ENCODE data around the gene SORCS2.

The SORCS2 gene

DNA sequence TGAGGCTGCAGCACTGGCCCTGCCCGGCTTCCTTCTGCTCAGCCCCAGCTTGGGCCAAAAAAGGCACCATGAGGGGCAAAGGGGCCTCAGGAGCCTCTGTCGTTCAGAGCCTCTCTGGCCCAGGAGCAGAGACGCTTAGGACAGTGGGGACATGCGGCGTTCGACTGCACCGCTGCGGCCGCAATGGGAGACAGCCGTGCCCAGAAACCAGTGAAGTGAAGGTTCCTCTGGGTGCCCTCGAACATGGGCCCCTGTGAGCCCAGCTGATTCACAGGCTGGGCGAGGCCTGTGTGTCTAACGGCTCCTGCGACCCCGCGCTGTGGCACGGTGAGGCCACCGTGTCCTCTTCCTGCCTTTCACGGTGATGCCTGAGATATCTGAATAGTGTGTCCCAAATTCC lies 512.3 kb downstream of the SORCS2 start:
- DNase-seq: no peak

GRCh38 chr4:7705062-7705461 lies 512.7 kb downstream of the SORCS2 start:
- DNase-seq: no peak

DNA sequence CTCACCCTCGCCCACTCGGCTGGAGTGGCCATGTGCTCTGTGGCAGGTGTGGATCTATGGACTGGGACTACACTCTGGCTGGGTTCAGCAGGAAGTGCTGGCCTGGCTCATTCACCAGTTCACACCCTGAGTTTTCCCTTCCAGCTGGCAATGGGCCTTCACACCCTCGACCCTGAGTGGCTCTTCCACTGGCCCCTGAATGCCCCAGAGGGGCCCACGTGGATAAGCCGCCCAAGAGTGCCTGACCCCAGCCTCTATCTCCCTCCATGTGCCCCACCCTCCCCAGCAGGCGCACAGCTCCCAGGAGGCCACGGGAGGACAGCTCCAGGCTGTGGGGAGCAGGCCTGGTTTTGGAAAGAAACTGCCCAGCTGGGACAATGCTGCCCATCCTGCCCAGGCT lies 513.3 kb downstream of the SORCS2 start:
- no peak for DNase-seq

- no peak for DNase-seq
Measured at GRCh38 chr4:7708238-7708637, 515.9 kb downstream of the SORCS2 start.

DNA sequence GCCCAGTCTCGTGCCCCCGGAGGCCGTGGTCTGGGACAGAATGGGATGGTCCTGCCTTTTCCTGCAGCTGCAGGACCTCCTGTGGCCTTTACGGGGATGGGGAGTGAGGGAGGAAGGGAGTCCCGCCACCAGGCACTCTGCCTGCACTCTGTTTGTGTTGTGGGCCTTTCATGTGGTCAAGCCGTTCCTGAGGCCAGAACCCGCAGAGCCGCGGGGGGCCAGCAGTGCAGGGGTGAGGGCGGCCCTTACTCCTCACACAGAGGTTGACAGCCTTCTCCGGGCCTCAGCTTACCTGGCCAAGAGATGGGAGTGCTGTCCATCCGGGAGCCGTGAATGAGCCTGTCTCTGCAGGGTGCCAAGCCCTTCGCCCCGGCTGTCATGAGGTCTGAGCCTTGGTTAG lies 516.6 kb downstream of the SORCS2 start:
- DNase-seq: no peak

DNA sequence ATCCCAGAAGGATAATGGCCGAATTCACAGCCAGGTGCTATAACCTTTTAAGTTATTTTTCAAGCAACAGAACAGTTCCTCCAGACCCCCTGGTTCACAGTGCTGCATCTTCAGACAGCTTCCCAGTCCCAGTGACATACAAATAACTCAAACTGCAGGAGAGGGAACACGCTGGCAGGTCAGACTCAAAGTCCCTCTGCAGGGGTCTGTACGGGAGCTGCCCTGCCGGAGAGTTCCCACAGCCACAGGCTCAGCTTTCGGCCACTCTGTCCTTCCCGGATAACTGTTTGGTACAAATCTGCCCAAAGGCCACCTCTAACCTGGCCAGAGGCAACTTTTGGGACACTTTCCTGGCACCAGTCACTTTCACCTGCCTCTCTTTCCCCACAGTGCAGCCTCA lies 517.1 kb downstream of the SORCS2 start:
- DNase-seq: no peak

DNA sequence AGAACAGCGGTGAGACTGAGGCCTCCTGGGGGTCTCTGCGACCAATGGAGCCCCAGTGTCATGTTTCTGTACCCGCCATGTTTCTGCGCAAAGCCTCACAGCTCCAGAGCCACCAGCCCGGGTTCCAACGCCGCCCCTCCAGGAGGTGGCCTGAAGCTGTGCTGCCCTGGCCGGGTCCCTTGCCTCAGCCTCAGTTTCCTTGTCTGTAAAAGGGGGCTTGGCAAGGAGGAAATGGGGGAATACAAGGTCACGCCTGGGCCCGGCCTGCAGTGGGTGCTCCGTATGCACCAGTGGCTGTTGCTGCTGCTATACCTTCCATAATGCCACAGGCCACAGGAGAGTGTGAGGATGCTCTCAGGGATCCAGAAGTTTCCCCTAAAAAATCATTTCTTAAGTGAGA lies 517.8 kb downstream of the SORCS2 start:
- DNase-seq: no peak

DNA sequence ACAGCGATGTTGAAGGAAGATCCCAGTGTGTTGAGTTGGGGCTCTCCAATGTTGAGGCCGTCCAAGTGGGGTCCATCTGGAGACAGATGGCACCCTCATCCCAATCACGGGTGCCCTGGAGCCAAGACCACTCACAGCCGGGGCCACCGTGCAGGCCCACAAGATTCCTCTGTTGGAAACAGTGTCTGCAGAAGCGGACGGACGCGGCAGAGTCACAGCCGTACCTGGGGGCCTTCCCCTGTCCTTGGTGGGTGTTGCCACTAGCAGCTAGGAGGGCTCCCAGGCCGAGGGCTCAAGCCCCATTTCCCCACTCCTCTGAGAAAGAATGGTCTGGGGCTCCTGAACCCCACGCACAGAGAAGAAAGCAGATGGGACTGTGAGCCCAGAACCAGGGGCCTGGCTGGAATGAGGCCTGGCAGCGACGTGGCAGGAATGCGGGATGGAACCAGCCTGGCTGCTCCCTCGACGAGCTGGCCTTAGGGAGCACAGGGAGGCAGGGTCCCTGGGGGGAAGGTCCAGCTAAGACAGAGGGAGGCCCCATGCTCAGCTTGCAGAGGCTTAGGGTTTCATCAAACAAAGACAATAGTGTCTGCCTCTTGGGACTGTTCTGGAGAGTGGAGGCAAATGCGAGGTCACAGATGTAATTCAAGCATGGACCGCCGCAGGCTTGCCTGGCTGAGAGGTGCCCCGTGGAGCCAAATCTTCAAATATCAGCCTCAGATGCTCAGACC lies 518.4 kb downstream of the SORCS2 start:
- DNase-seq: no peak

DNA sequence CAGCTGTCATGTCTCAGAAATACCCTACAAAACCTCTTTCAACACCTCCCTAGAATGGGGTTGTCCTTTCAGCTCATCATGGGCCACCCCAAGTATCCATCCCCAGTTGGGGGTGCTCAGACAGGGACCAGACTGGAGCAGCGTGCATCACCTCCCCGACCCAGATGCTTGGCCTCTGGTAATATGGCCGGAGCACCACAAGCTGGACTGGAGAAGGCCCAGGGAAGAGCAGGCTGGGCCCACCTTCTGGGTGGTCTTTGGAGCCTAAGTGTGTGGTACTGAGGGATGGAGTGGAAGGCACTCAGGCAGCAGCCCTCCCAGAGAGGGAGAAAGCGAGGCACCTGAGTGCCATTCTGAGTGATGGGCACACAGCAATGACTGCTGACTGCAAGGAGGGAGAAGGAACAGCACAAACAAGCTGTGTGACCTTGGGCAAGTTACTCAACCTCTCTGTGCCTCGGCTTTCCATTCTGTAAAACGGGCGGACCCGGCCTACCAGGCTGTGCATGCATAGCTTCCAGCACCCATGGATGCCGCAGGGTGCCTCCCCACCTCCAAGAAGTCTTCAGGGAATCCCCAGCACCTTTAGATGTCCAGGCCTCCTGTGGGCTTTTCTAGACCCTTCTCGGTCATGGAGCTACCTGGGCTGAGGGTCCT lies 519.1 kb downstream of the SORCS2 start:
- DNase-seq: no peak

- DNase-seq: no peak
Measured at GRCh38 chr4:7712021-7712671, 519.8 kb downstream of the SORCS2 start.

DNA sequence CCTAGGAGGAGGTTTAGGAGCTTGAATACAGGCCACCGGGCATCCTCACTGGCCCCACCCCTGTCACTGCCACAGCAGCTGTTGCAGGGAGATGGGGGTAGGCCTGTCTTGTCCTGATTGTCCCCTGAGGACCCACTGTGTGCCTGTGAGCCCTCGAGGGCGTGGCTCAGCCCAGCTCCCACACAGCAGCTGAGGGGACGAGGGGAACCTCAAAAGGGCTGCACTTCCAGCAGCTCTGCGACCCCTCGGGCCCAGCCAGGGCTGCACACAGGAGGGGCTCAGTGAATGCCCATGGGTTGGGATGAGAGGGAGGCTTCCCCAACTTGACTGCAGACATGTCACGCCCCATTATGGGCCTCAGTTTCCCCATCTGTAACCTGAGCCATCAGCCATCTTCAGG lies 521.4 kb downstream of the SORCS2 start:
- DNase-seq: no peak

DNA sequence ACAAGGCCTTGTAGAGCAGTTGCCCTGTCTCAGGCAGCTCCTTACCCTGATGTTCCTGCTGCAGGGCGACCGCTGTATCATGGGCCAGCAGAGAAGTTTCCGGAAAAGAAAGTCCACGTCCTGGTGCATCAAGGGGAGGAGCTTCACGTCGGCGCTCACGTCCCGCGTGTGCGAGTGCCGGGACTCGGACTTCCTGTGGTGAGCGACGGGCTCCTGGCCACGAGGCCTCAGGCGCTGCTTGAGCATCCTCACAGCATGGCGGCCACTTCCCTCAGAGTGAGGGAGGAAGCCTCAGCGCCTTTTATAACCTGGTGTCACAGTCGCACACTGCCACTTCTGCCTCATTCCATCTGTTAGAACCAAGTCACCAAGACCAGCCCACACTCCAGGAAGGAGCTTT lies 521.8 kb downstream of the SORCS2 start:
- DNase-seq: no peak

DNA sequence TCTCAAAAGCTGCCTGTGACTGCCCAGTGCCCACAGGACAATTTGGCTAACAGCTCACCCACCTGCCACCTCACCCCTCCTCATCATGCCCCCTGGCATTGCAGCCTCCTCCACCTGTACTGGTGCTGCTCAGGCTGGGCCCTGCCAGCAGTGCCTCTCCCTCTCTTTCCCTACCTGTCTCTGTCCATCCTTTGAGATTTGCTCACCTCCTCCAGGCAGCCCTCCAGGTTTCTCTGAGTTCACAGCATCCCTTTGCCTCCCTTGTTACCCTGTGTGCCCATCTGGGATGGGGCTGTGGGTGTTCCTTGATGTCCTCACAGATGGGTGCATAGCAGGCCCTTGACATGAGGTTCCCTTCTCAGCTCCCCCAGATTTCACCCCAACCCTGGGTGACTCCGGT lies 522.4 kb downstream of the SORCS2 start:
- no peak for DNase-seq

DNA sequence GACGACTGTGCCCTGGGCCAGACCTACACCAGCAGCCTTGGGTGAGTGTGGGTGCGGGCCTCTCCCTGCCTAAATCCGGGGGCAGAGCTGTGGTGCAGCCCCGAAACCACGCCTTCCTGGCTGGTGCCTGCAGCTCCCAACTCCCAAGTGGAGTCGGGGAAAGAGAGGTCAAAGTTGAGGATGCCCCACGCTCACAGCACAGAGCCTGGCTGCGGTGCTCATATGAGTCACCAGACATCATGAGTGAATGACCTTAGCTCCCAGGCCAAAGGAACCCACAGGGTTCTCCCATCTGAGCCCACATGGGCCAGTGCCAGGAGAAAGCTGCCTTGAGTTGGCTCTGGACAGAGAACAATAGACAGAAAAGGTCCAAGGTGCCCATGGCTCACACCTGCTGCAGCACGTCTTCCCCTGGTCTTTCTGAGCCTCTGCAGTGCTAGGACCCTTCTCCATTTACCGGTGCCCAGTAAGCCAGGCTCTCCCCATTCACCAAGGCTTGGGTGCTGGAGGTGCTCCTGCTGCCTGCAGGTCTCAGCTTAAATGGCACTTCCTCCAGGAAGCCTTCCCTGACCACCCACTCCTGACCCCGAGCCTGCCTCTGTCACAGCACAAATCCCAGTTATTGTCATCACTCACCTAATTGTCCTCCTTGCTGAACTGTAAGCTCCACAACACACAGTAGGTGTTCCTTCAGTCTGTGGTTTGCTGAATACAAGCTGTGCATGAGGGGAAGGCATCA lies 523.1 kb downstream of the SORCS2 start:
- DNase-seq: no peak

DNA sequence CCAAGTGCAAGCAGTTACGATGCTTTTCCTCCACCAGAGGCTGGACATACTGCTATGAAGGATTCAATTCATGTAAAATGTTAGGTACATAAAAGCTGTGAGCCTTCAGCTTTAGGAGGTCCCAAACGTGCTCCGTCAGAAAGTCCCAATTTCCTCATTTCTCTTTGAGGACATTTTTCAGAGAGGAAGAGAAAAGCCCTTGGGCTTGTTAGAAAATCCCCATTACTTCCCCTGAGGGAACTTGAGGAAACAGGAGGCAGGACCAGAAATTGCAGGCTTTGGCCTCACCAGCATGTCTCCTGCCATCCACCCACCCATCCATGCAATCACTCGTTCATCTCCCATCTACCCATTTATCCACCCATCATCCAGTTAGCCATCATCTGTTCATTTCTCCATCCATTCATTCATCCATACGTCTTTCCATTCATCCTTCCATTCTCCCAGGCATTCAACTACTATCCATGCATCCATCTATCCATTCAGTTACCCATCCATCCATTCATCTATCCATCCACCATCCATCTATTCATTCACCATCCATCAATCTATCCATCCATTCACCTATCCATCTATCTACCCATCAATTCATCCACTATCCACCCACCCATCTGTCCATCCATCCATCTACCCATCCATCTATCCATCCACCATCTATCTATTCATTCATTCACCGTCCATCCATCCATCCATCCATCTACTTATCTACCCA lies 523.8 kb downstream of the SORCS2 start:
- DNase-seq: no peak

DNA sequence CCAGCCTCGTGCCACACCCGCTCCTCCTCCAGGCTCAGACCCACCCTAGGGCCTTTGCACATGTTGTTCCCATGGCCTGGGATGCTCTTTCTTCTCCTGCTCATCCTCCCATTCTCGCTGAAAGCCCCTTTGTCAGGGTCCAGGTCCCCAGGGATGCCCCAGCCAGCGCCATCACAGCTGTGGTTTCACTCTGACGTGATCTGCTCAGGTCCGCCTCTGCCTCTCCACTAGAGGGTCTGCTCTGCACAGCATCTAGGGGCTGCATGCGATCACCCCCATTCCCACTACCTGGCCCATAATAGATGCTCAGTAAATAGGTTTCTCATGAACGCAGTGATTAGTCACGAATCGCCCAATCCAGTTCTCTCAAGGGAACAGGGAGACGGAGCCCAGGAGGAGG lies 524.8 kb downstream of the SORCS2 start:
- DNase-seq: no peak

DNA sequence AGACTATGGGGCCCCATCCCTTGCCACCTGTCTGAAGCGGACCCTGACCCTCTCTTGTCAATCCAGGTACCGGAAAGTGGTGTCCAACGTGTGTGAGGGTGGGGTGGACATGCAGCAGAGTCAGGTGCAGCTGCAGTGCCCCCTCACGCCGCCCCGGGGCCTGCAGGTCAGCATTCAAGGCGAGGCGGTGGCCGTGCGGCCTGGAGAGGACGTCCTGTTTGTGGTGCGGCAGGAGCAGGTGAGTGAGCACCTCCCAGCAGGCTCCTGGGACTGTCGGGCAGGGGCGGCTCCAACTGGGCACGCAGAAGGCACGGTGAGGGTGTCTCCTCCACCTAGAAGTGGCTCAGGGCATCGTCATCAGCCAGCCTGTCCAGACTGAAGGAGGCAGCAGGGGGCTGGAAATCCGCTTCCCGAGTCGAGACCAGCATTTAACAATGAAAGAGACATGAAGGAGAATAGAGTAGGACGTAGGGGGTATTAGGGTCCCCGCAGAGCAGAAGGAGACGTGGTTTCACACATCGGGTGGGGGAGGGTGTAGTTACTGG lies 525.7 kb downstream of the SORCS2 start:
- no peak for DNase-seq

- peak; percentile 16 for DNase-seq
Measured at GRCh38 chr4:7719354-7720174, 527.2 kb downstream of the SORCS2 start.

DNA sequence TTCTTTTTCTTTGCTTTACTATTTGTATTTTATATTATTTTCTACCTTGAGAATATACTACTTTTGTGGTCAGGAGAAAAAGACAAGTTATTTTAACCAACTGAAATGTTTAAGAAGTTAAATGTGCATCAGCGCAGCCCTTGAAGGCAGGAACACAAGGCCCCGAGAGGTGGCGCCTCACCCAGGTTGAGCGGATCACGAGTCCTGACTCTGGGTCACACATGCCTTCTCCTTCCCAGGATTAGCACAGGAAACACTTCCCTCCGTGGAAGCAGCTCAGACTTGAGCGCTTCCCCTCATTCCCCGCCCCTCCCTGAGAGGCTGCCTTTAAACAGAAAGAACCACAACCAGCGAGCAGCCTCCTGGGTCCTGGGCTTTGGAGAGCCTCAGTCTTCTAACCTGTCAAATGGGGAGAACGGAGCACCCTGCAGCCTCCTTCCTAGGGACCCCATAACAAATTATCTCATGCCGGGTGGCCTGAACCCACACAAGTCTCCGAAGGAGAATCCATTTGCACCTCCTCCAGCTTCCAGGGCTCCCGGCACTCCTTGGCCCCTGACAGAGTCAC lies 529.7 kb downstream of the SORCS2 start:
- no peak for DNase-seq

- DNase-seq: no peak
Measured at GRCh38 chr4:7722766-7723387, 530.5 kb downstream of the SORCS2 start.

DNA sequence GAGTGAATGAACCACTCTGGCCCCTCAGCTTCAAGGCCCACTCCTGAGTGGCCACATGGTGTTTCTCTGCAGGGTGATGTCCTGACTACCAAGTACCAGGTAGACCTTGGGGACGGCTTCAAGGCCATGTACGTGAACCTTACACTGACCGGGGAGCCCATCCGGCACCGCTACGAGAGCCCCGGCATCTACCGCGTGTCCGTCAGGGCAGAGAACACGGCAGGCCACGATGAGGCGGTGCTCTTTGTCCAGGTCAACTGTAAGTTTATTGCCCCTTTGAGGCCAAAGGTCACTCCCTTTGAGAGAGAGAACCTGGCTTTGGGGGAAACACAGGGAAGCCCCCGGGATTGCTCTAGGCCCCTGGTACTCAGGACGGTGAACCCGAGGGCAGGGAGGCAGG lies 531.3 kb downstream of the SORCS2 start:
- no peak for DNase-seq
